ENCODE measurements around the gene C17orf114.

C17orf114 gene

DNA sequence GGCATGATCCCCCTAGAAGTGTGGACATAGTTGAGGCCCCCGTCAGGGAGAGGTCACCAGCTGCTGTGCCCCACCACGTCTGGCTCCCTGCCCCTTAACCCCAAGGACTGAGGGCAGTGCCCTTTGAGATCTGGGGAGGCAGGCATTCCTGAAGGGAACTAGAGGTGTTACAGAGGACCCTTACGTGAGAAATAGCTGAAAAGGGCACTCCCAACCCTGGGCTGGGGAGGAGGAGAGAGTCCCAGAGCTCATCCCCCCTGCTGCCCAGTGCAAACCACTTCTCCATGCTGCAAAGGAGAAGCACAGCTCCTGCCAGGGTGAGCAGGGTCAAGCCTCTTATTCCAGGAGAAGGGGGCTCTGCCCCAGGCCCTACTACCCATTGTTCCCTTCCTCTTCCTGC lies 20.7 kb upstream of the C17orf114 start:
- DNase-seq: no peak

DNA sequence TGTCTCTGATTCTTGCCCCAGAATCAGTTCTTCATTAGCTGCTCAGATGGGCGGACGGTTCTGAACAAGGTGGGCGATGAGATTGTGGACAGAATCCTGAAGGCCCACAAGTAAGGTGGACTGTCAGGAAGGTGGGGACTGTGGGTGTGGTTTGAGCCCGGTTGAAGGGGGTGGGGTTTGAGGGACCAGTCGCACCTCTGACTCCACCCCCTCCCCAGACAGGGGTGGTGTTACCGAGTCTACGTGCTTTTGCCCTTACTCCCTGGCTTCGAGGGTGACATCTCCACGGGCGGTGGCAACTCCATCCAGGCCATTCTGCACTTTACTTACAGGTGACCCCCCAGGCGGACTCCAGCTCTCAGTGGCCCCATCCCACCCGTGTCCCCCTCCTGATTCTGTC lies 16.1 kb upstream of the C17orf114 start:
- no peak for DNase-seq

DNA sequence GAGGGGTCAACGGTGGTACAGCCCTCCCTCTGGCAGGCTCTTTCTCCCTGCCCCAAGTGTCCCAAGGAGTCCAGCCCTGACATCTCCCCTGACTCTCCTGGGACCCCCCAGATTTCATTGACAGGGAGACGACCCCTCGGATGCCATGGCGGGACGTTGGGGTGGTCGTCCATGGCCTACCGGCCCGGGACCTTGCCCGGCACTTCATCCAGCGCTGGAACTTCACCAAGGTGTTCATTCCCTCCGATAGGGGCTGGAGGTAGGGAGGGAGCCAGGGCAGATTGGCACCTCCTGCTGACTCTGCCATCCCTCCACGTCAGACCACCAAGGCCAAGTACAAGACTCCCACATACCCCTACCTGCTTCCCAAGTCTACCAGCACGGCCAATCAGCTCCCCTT lies 14.7 kb upstream of the C17orf114 start:
- no peak for DNase-seq

DNA sequence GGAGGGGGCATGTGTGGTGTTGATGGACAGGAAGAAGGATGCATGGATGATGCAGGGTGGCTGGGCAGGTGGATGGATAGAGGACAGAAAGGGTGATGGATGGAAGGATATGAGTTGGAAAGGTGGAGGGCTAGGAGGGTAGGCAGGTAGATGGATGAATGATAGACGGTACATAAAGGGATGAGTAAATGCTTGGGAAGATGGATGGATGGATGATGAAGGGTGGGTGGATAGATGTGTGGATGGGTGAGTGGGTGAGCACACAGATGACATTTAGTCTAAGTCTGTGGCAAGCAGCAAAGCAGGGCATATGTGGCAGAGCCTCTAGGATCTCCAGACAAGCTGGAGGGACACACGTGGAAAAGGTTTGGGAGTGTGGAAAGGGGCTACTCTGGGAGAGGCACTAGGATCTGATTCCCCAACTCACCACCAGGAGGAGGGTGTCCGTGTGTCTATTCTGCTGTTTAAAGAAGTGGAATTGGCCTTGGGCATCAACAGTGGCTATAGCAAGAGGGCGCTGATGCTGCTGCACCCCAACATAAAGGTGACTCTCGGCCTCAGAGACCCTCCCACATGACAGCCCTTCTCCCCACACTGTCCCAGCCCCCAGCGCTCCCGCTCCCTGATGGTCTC lies 13.0 kb upstream of the C17orf114 start:
- no peak for DNase-seq

DNA sequence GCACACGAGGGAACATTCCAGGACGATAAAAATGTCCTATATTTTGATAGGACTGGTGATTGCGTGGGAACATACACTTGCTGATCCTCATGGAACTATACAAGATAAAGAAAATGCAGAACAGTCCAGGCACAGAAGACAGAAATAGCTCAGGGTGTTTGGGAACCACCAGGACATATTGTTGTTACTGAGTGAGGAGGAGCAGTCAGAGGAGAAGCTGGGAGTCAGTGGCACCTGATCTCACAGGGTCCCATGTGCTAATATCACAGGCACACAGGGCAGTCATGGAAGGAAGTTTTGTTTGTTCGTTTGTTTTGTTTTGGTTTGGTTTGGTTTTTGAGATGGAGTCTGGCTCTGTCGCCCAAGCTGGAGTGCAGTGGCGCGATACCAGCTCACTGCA lies 10.6 kb upstream of the C17orf114 start:
- DNase-seq: no peak

DNA sequence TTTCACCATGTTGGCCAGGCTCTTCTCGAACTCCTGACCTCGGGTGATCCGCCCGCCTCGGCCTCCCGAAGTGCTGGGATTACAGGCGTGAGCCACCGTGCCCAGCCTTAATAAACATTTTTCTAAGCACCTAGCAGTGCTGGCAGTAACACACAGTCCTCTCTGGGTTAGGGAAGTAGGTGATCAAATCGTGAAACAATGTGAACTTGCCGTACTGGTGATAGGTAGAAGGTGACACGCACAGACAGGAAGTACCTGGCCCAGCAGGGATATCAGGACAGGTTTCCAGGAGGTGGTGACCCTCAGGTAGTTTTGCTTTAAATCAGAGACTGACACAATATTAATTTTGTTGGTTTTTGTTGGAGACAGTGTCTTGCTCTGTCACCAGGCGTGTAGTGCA lies 9.3 kb upstream of the C17orf114 start:
- no peak for DNase-seq

DNA sequence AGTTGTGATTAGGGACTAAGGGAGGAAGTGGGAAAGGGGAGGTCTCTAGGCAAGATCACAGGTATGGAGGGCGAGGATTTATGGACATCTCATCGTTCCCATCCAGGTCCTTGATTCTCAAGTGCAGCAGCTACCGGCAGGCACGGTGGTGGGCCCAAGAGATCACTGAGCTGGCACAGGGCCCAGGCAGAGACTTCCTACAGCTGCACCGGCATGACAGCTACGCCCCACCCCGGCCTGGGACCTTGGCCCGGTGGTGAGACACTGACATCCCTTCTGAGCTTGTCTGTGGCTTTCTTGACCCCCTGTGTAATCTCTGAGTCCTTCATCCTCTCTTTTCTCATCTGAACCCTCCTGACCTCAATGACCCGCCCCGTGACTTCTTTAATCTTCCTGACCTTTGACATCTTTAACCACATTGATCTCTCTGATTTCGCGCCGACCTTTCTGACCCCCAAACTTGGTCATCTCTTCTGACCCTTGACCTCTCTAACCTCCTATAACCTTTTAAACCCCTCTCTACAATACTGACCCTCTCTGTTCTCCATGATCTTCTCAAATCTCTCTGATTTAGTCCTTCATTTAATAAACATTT lies 8.7 kb upstream of the C17orf114 start:
- no peak for DNase-seq

DNA sequence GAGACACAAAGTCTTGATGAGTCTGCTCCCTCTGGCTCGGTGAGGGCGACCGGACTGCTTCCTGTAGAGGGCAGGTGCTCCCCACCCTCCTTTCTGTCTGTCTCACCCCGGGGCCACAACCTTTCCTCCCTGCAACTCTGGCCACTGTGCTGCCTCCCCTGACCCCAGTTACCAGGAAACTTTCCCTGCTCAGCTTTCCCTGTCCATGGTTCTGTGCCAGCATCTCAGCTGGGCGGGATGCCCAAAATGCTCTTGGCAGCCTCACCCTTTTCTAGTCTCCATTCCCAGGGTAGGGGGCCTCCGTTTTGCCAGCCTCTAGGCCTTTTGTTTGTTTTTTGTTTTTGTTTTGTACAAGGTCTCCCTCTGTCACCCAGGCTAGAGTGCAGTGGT lies 6.2 kb upstream of the C17orf114 start:
- no peak for DNase-seq

DNA sequence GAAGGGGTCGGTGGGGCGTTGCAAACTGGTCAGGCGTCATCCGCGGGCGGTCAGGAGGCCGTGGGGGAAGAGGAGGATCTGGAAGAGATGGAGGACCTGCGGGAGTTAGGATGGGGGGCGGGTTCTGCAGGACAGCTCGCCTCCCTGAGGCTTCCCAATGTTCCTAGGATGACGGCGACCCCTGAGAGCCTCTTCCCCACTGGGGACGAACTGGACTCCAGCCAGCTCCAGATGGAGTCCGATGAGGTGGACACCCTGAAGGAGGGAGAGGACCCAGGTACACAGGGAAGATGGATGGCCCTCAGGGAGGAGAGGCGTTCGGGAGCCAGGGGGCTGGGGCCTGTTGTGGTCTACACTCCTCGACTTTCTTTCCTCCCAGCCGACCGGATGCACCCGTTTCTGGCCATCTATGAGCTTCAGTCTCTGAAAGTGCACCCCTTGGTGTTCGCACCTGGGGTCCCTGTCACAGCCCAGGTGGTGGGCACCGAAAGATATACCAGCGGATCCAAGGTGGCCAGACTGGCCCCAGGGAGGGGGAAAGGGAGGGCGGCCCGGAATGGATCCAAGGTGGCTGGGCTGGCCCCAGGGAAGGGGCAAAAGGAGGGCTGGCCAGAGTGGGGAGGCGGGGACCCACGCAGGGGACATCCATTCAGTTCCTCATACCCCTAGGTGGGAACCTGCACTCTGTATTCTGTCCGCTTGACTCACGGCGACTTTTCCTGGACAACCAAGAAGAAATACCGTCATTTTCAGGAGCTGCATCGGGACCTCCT lies 5.7 kb upstream of the C17orf114 start:
- DNase-seq: no peak

DNA sequence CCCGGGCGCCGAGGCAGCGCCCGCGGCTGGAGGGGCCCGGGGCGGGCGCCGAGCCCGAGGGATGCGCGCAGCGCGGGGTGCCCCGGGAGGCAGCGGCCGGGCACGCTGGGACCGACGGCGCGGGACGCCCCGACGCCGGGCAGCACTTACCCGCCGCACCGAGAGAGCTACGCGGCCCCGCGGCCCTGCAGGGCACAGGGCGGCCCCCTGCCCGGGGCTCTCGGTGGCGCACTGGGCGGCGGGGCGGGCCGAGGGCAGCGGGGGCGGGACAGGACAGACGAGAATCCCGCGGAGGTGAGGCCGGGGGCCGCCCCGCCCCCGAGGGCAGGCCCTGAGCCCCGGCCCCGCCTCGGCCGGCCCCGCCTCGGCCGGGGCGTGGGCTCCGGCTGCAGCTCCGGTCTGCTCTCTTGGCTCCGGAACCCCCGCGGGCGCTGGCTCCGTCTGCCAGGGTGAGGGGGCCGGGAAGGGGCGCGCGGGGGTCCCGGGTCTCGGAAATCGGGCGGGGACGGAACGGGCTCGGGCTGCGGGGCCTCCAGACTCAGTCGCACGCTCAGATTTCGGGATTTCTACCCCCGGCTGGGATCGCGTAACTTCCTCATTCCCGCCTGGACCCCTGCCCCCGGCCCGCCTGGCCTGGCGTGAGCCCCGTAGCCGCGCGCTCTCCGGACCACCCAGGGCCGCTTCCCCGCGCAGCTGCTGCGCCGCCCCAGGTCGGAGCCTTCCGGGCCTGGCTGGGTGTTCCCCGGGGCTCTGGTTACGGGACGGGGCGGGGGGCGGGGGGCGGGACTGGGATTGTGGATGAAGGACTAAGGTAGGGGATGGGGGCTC lies 4.9 kb upstream of the C17orf114 start, which contains the start of gene PLD2:
Gene PLD2, plus strand, starts transcription at position 376 of the 828 bp plus-strand sequence. CDS start 621 bp downstream, outside the sequence.
- peak; percentile 85 for DNase-seq

DNA sequence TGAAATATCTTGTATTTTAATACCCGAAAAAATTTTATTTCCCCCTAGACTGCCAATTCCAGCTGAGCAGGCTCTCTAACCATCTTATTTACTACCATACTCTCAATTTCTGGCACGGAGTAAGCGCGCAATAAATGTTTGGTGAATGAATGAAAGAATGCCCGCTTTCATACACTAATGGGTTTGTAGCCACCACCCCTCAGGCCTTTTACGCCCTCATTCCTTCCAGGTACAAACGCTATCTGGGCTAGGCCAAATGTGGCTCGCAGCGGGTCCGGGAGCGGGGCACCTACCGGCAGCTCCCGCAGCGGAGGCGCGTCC lies 4.3 kb upstream of the C17orf114 start:
- DNase-seq: no peak

DNA sequence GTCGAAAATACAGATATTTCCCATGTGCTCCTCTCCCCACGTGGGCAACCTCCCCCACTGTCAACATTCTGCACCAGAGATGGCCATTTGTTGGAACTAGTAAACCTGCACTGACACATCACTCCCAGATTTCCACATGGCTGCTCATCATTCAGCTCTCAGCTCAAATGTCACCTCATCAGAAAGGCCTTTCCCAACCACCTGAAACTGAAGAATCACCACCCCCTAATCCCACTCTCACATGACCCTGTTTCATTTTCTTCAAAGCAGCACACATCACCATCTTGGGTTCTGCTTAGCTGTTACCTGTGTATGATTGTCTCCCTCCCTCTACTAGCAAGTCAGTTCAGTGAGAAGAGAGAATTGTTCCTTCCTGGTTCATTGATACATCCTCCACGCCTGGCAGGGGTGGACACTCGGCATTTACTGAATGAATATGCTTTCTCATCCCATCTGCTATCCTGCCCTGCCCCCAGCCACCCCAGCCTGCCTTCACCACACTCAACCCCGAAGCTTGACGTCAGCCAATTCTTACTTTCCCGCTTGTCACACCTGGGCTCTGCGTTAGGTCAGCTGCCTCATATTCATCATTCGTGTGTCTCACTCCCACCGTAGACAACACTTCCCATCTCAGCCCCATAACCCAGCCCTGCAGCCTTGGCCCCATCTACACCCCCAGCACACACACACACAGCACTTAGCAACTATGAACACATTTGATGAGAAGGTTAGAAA lies 1.5 kb downstream of the C17orf114 start:
- no peak for DNase-seq

DNA sequence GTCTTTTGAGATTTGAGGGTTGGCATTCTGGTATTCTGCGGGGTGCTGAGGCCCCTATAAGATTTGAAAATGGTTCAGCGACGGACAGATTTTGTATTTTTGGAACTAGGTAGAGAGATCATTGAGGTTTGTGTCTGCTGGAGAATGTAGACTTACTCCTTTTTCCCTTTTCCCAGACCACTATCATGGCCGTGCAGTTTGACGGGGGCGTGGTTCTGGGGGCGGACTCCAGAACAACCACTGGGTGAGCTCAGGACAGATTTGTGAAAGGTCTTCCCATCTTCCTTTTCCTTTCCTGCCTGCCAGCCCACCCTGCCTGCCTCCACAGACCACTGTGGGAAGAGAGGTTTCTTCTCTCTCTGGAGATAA lies 5.6 kb downstream of the C17orf114 start:
- peak; percentile 6 for DNase-seq

DNA sequence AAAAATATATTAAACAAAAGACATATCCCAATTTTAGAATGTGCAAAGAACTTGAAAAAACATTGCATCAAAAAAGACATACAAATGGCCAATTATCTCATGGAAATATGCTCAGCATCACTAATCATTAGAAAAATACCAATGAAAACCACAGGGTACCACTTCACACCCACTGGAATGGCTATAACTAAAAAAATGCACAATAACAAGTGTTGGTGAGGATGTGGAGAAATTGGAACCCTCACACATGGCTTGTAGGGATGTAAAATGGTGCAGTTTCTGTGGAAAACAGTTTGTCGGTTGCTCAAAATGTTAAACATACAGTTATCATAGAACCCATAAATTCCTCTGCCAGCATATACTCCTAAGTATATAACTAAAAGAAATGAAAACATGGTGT lies 7.0 kb downstream of the C17orf114 start:
- no peak for DNase-seq

DNA sequence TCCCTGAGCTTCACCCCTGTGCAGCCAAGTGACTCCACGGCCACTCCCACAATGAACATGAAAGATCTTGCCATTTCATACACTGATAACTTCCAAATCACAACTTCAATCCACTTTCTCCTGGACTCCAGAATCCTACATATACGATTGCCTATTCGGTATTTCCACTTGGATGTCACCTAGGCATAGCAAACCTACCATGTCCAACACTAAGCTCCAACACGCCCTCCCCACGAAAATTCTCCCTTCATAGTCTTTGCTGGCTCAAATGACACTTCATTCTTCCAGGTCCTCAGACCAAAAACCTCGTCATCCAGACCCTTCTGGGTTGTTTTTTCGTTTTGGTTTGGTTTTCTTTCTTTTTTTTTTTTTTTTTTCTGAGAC lies 11.4 kb downstream of the C17orf114 start:
- no peak for DNase-seq

DNA sequence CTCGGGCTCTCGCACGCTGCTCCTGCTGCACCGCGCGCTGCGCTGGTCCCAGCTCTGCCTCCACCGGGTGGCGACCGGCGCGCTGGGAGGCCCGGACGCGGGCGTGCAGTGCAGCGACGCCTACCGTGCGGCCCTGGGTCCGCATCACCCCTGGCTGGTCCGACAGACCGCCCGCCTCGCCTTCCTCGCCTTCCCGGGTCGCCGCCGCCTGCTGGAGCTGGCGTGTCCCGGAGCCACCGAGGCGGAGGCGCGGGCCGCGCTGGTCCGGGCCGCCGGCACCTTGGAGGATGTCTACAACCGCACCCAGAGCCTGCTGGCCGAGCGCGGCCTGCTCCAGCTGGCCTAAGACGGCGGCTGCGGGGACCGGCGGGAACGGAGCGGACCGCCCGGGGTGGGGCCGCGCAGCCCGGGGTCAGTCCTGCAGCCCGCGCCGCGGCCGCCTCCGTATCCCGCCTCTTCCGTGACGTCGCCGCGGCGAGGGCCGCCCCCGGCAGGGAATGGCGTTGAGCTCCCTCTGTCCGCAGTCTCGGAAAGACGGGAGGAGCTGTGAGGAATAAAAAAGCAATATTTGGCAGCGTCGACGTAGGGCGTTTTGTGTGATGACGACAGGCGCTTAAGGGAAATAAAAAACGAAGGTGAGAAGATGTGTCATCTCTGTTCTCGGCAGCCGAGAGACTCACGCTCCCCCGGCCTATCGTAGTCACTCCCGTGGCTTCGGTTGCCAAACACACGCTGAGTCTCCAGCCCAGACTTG lies 12.0 kb downstream of the C17orf114 start:
- peak; percentile 78 for DNase-seq

DNA sequence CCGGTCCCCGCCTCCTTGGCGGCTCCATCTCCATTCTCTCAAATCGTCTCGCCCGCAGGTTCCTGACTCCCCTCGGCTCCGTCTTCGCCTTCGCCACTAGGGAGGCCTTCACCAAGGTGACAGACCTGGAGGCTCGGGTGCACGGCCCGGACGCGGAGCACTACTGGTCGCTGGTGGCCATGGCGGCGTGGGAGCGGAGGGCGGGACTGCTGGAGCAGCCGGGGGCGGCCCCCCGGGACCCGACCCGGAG lies 12.5 kb downstream of the C17orf114 start:
- DNase-seq: no peak

DNA sequence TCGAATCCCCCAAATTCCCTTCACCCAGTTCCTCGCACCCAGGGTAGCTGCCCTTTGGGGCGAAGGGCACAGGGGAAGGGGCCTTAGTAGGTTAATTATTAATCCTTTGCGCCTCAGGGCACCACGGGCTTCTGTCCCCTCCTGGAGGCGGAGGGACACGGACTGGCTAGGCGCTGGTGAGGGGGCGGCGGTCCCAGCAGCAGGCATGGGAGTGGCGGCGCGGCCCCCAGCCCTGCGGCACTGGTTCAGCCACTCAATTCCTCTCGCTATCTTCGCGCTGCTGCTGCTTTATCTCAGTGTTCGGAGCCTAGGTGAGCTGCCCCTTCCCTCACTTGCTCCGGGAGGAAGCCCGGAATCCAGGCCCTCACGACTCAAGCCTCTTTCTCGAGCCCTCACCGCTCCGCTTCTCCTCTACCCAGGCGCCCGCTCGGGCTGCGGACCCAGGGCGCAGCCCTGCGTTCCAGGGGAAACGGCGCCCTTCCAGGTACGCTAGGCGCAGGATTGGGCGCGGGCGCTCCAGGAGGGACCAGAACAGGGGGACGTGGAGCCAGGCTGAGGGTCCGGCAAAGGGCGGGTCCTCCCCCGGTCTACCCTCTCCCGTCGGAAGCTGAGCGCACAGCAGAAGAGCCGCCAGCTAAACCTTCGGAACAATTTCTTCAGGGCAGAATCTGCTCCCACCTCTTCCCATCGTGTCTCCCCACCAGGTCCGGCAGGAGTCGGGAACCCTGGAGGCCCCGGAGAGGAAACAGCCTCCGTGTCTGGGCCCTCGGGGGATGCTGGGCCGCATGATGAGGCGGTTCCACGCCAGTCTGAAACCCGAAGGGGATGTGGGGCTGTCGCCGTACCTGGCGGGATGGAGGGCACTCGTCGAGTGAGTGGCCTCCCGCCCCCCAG lies 13.1 kb downstream of the C17orf114 start, which contains the start of gene GLTPD2:
Gene GLTPD2, plus strand, starts transcription at position 158 of the 894 bp plus-strand sequence. Its CDS starts 48 bp downstream, at position 206.
- DNase-seq: no peak

DNA sequence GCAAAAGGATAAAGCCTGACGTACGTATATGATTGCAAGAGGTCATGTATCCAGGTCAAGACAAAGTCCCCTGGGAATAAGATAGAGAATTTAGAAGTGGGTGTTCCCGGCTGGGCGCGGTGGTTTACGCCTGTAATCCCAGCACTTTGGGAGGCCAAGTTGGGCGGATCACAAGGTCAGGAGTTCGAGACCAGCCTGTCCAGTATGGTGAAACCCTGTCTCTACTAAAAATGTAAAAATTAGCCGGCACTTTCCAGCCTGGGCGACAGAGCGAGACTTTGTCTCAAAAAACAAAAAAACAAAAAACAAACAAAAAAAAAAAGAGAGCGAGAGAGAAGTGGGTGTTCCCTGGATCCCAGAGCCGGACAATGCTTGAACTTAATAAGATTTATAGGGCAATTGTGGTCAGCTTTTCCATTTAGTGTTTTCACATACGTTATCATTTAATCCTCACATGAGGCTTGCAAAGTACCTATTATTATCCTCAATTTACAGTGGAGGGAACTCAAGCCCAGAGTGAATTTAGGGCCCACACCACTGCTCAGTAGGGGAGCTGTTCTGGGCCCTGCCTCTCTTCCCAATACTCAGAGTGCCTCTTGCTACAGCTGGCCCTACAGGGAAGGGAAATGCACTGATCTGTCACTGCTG lies 13.8 kb downstream of the C17orf114 start:
- DNase-seq: no peak

DNA sequence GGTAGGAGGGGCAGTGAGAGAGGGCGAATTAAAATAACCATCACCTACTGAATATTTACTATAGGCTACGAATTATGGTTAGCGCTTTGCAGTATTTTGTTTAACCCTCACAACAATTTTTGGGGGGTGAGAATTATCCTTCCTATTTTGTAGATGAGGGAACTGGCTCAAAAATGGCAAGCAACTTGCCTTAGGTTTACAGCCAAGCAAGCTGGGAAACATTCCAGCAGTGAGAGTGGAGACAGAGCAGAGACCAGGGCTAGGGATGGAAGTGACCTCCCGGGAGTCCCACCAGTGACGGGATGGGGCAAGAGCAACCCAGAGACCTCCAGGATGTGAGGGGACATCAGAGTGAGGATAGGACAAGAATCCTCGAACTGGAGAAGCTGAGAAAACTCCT lies 15.6 kb downstream of the C17orf114 start:
- DNase-seq: no peak

DNA sequence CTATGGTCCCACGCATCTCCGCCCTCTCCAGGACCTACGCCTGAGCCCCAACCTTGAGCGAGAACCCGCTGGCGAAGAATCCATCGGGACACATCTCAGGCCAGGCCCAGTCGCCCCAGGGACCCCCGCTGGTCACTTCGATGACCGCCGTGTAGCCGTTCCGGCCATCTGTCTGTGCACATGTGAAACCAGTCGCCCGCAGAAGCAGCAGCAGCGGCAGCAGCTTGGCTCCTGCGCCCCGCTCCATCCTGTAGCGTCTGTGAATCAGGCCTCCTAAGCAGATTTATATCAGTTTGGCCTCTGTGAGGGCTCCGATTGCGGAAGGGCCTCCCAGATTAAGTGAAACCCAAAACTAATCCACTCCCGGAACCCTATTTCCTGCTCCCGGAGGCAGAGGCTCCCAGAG lies 16.0 kb downstream of the C17orf114 start, which contains the start of gene VMO1:
Gene VMO1, minus strand, starts transcription at position 259 of the 406 bp plus-strand sequence. Its CDS starts 12 bp downstream, at position 247.
- DNase-seq: no peak

Measured in NCI-H345 (cell line).